ENCODE measurements around the gene SLC17A5.

Gene SLC17A5, protein sequence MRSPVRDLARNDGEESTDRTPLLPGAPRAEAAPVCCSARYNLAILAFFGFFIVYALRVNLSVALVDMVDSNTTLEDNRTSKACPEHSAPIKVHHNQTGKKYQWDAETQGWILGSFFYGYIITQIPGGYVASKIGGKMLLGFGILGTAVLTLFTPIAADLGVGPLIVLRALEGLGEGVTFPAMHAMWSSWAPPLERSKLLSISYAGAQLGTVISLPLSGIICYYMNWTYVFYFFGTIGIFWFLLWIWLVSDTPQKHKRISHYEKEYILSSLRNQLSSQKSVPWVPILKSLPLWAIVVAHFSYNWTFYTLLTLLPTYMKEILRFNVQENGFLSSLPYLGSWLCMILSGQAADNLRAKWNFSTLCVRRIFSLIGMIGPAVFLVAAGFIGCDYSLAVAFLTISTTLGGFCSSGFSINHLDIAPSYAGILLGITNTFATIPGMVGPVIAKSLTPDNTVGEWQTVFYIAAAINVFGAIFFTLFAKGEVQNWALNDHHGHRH

GRCh38 chr6:73653571-73654424 lies at the start of gene SLC17A5:
TSS of gene SLC17A5 (minus strand) at chr6:73653992. CDS start at chr6:73653886, 106 bp downstream.
- Histone ChIP-seq H3K4me3 (ENCODE audit: low read depth, low read length) (peak within 1 kb of the TSS; percentile 93), H3K27ac (peak within 1 kb of the TSS; percentile 90), H3K27me3 (replicated peaks) (no peaks in the 10 kb centered on the region), H3K36me3 (replicated peaks) (no peaks in the 10 kb centered on the region)
- DNase-seq: peak; percentile 91
- in situ Hi-C loops (cut with HindIII; ENCODE audit: low pct_ligation_motif_present, low sequenced_read_pairs): no loop called here
- TF ChIP-seq CTCF (IDR thresholded peaks at IDR 0.05; ENCODE audit: low read depth, low read length, missing control alignments): no peak

- no peaks in the 10 kb centered on the region for H3K36me3 ChIP-seq (replicated peaks)
- peak overlapping the region; percentile 61 for H3K27ac ChIP-seq
- no peak for DNase-seq
- TF ChIP-seq CTCF (IDR thresholded peaks at IDR 0.05; ENCODE audit: low read depth, low read length, missing control alignments): no peak
- no peaks in the 10 kb centered on the region for H3K27me3 ChIP-seq (replicated peaks)
- H3K4me3 ChIP-seq (ENCODE audit: low read depth, low read length): no peak overlapping the region
- in situ Hi-C loops (cut with HindIII; ENCODE audit: low pct_ligation_motif_present, low sequenced_read_pairs): no loop called here
Measured at GRCh38 chr6:73703466-73703865, 49.7 kb upstream of the SLC17A5 start.

DNA sequence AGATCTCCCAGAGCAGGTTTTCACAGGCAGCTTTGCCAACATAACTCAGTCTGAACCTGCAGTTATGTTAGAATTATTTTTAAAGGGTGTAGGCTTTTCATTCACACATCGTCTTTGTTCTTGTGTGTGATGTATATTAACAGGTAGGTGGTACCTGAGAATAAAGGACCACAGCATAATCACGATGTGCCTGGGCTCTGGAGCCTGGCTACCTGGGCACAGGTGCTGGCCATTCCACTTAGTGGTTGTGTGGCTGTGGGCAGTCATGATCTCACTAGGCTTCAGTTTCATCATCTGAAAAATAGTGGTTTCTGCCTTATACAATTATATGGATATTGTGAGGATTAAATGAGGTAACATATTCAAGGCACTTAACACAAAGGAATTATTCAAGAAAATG lies 48.7 kb upstream of the SLC17A5 start:
- Histone ChIP-seq H3K36me3 (replicated peaks) (no peaks in the 10 kb centered on the region), H3K27ac (no peak overlapping the region)
- TF ChIP-seq CTCF (IDR thresholded peaks at IDR 0.05; ENCODE audit: low read depth, low read length, missing control alignments): no peak

DNA sequence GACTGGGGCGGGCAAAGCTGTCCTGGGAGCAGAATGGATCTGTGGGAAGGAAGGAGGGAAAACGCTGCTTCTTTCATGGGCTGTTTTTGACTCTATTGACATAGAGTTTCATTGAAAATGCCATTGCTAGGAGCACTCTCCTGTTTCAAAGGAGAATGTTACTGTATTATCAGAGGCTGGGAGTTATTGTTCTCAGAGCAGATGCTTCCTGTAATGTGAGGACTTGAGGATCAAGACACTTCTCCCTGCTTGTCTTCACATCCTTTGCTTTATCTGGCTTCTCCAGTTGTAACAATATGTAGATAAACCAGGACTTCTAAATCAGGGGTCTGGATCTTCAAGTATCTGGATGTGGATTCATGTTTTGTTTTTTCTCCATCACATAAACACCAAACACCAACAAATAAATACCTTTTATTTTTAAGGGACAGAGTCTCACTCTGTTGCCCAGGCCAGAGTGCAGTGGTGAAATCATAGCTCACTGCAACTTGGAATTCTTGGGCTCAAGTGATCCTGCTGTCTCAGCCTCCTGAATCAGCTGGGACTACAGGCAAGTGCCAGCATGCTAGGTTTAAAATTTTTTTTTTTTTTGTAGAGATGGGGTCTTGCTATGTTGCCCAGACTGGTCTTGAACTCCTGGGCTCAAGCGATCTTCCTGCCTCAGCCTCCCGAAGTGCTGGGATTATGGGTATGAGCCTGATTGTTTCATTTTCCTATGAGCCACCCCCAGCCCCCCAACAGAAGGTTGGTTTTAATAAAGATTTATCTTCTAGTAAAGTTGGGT lies 46.1 kb upstream of the SLC17A5 start:
- no peak overlapping the region for H3K27ac ChIP-seq
- H3K27me3 ChIP-seq (replicated peaks): no peaks in the 10 kb centered on the region
- no peak overlapping the region for H3K4me3 ChIP-seq (ENCODE audit: low read depth, low read length)
- no peak for TF ChIP-seq CTCF (IDR thresholded peaks at IDR 0.05; ENCODE audit: low read depth, low read length, missing control alignments)
- in situ Hi-C loops (cut with HindIII; ENCODE audit: low pct_ligation_motif_present, low sequenced_read_pairs): no loop called here
- DNase-seq: no peak
- H3K36me3 ChIP-seq (replicated peaks): no peaks in the 10 kb centered on the region

More for the DNA sequence above, 48.7 kb upstream of the SLC17A5 start:
- in situ Hi-C loops (cut with HindIII; ENCODE audit: low pct_ligation_motif_present, low sequenced_read_pairs): no loop called here
- Histone ChIP-seq H3K4me3 (ENCODE audit: low read depth, low read length) (no peak overlapping the region), H3K27me3 (replicated peaks) (no peaks in the 10 kb centered on the region)
- DNase-seq: no peak

- peak overlapping the region; percentile 67 for H3K4me3 ChIP-seq (ENCODE audit: low read depth, low read length)
Measured at GRCh38 chr6:73696966-73697655, 43.3 kb upstream of the SLC17A5 start.

More at GRCh38 chr6:73696966-73697655, 43.3 kb upstream of the SLC17A5 start:
- no peak for TF ChIP-seq CTCF (IDR thresholded peaks at IDR 0.05; ENCODE audit: low read depth, low read length, missing control alignments)
- Histone ChIP-seq H3K27ac (no peak overlapping the region), H3K27me3 (replicated peaks) (no peaks in the 10 kb centered on the region), H3K36me3 (replicated peaks) (no peaks in the 10 kb centered on the region)
- DNase-seq: no peak
- in situ Hi-C loops (cut with HindIII; ENCODE audit: low pct_ligation_motif_present, low sequenced_read_pairs): no loop called here
